CD4-positive, CD25-positive, alpha-beta regulatory T cell (primary cell): ENCODE measurements around the gene STK33. TPM values are rescaled to one million over a fixed set of nuclear protein-coding genes. Genes with fewer than 3 reads are reported as not detected.

Source experiments
- ATAC-seq, 2 donors: fragments of 150-1000 bp; cut with Tn5 transposase; one replicate each; pipeline ENCODE4 v1.10.0; 2021; ENCODE audit warnings: low read depth in 2 of 2, moderate number of reproducible peaks in 2 of 2, moderate library complexity in 1 of 2
- DNase-seq, 3 donors: peaks; one replicate each; pipeline versions ENCODE4 v3.0.0 to v3.0.0-alpha.2; 2012 to 2022; ENCODE audit warnings: mixed read lengths in 1 of 3
- H3K27ac ChIP-seq: one replicate; pipeline ENCODE4 v1.7.0; 2013; ENCODE audit warnings: mild to moderate bottlenecking, low read length; ENCODE audit not compliant: insufficient read depth, poor library complexity, severe bottlenecking
- H3K27me3 ChIP-seq: one replicate; pipeline ENCODE4 v1.7.0; 2013; ENCODE audit warnings: low read length; ENCODE audit not compliant: control insufficient read depth, insufficient read depth
- H3K36me3 ChIP-seq: one replicate; pipeline ENCODE4 v1.7.0; 2013; ENCODE audit warnings: mild to moderate bottlenecking, low read length, moderate library complexity; ENCODE audit not compliant: control insufficient read depth, insufficient read depth
- H3K4me1 ChIP-seq: 2 replicates; pipeline ENCODE4 v1.7.0; 2013; ENCODE audit warnings: mild to moderate bottlenecking, low read length; ENCODE audit not compliant: insufficient read depth, control insufficient read depth, poor library complexity, severe bottlenecking
- H3K4me3 ChIP-seq: one replicate; pipeline ENCODE4 v1.7.0; 2013; ENCODE audit warnings: low read depth, mild to moderate bottlenecking, low read length, moderate library complexity
- H3K9me3 ChIP-seq, 2 experiments: 1 replicate in 1 of 2; 2 replicates in 1 of 2; pipeline ENCODE4 v1.7.0; 2013; ENCODE audit warnings: low read length in 2 of 2, mild to moderate bottlenecking in 1 of 2, moderate library complexity in 1 of 2; ENCODE audit not compliant: control insufficient read depth in 2 of 2
- H3K27ac Mint-ChIP-seq, 3 donors: one replicate each; pipeline ENCODE4 v1.8.0; 2020 to 2022; ENCODE audit warnings: mild to moderate bottlenecking in 3 of 3, mixed read lengths in 3 of 3, moderate library complexity in 2 of 3
- H3K27me3 Mint-ChIP-seq: one replicate; pipeline ENCODE4 v1.8.0; 2022; ENCODE audit warnings: mild to moderate bottlenecking, mixed read lengths
- H3K36me3 Mint-ChIP-seq: one replicate; pipeline ENCODE4 v1.8.0; 2020; ENCODE audit warnings: mixed read lengths
- H3K4me1 Mint-ChIP-seq, 4 donors: one replicate each; pipeline ENCODE4 v1.8.0; 2020 to 2022; ENCODE audit warnings: mixed read lengths in 4 of 4, mild to moderate bottlenecking in 1 of 4
- H3K4me3 Mint-ChIP-seq, 4 donors: one replicate each; pipeline ENCODE4 v1.8.0; 2020 to 2022; ENCODE audit warnings: mild to moderate bottlenecking in 4 of 4, mixed read lengths in 4 of 4, moderate library complexity in 3 of 4
- H3K9me3 Mint-ChIP-seq, 7 donors: one replicate each; pipeline ENCODE4 v1.8.0; 2020 to 2022; ENCODE audit warnings: mixed read lengths in 7 of 7, mild to moderate bottlenecking in 3 of 7, moderate library complexity in 2 of 7
- polyA plus RNA-seq, 4 donors: library from polyadenylated mRNA; unstranded; fragments of 300-500 nt; fragmentation: Illumina TruSeq; gene quantifications; one replicate each; pipeline ENCODE4 v1.2.3, GENCODE V29; 2021
- total RNA-seq: library from RNA; stranded (reverse); gene quantifications from one replicate; pipeline ENCODE4 v1.2.3, GENCODE V29; 2022

Gene STK33
- total and polyA plus RNA-seq, 5 donors from 2014 or later = 0.44 to 0.49 TPM; not detected in 3

GRCh38 chr11:8381343-8381742, 212.7 kb downstream of the STK33 start:
- no peak overlapping the region for H3K4me3 Mint-ChIP-seq
- ATAC-seq (no peak), DNase-seq (no peak)
- H3K9me3 Mint-ChIP-seq = peaks cover 0 to 1% (median 0%) of the 10 kb centered on the region in 7 donors
- H3K27me3 Mint-ChIP-seq = peaks cover 9% of the 10 kb centered on the region
- no peaks in the 10 kb centered on the region for H3K9me3 ChIP-seq
- H3K27ac ChIP-seq = no peak overlapping the region
- no peaks in the 10 kb centered on the region for H3K4me1 ChIP-seq
- no peaks in the 10 kb centered on the region for H3K27me3 ChIP-seq
- no peaks in the 10 kb centered on the region for H3K36me3 ChIP-seq
- H3K4me1 Mint-ChIP-seq = no peaks in the 10 kb centered on the region
- no peaks in the 10 kb centered on the region for H3K36me3 Mint-ChIP-seq
- H3K27ac Mint-ChIP-seq = no peak overlapping the region
- no peak overlapping the region for H3K4me3 ChIP-seq

- Mint-ChIP-seq H3K4me3 (no peak overlapping the region), H3K4me1 (no peaks in the 10 kb centered on the region), H3K36me3 (no peaks in the 10 kb centered on the region), H3K27ac (no peak overlapping the region), H3K27me3 (peaks cover 9% of the 10 kb centered on the region), H3K9me3 (no peaks in the 10 kb centered on the region)
- DNase-seq (no peak), ATAC-seq (no peak)
- H3K9me3 ChIP-seq = no peaks in the 10 kb centered on the region
- no peak overlapping the region for H3K4me3 ChIP-seq
- no peaks in the 10 kb centered on the region for H3K36me3 ChIP-seq
- no peak overlapping the region for H3K27ac ChIP-seq
- no peaks in the 10 kb centered on the region for H3K4me1 ChIP-seq
- no peaks in the 10 kb centered on the region for H3K27me3 ChIP-seq
Measured at GRCh38 chr11:8375932-8376331, 218.1 kb downstream of the STK33 start.

GRCh38 chr11:8375460-8375859, 218.6 kb downstream of the STK33 start:
- ATAC-seq (no peak), DNase-seq (no peak)
- H3K4me1 Mint-ChIP-seq = no peaks in the 10 kb centered on the region
- Histone ChIP-seq H3K4me3 (no peak overlapping the region), H3K27ac (no peak overlapping the region), H3K27me3 (no peaks in the 10 kb centered on the region), H3K9me3 (no peaks in the 10 kb centered on the region), H3K36me3 (no peaks in the 10 kb centered on the region), H3K4me1 (no peaks in the 10 kb centered on the region)
- no peak overlapping the region for H3K27ac Mint-ChIP-seq
- H3K4me3 Mint-ChIP-seq = no peak overlapping the region
- H3K27me3 Mint-ChIP-seq = peaks cover 9% of the 10 kb centered on the region
- H3K9me3 Mint-ChIP-seq = no peaks in the 10 kb centered on the region
- H3K36me3 Mint-ChIP-seq = no peaks in the 10 kb centered on the region

GRCh38 chr11:8374716-8375115, 219.3 kb downstream of the STK33 start:
- Histone ChIP-seq H3K27ac (no peak overlapping the region), H3K36me3 (no peaks in the 10 kb centered on the region), H3K9me3 (no peaks in the 10 kb centered on the region), H3K4me1 (no peaks in the 10 kb centered on the region), H3K4me3 (no peak overlapping the region), H3K27me3 (no peaks in the 10 kb centered on the region)
- no peaks in the 10 kb centered on the region for H3K4me1 Mint-ChIP-seq
- no peak for ATAC-seq
- H3K27ac Mint-ChIP-seq = no peak overlapping the region
- no peaks in the 10 kb centered on the region for H3K36me3 Mint-ChIP-seq
- peaks cover 9% of the 10 kb centered on the region for H3K27me3 Mint-ChIP-seq
- H3K4me3 Mint-ChIP-seq = no peak overlapping the region
- no peak for DNase-seq
- no peaks in the 10 kb centered on the region for H3K9me3 Mint-ChIP-seq

GRCh38 chr11:8373519-8374432, 220.3 kb downstream of the STK33 start:
- H3K4me3 ChIP-seq = no peak overlapping the region
- DNase-seq (no peak), ATAC-seq (no peak)
- Mint-ChIP-seq H3K27ac (no peak overlapping the region), H3K4me1 (no peaks in the 10 kb centered on the region), H3K27me3 (peaks cover 4% of the 10 kb centered on the region), H3K9me3 (no peaks in the 10 kb centered on the region), H3K4me3 (no peak overlapping the region), H3K36me3 (no peaks in the 10 kb centered on the region)
- no peak overlapping the region for H3K27ac ChIP-seq
- H3K9me3 ChIP-seq = no peaks in the 10 kb centered on the region
- H3K27me3 ChIP-seq = no peaks in the 10 kb centered on the region
- H3K4me1 ChIP-seq = no peaks in the 10 kb centered on the region
- H3K36me3 ChIP-seq = no peaks in the 10 kb centered on the region

GRCh38 chr11:8372641-8373381, 221.2 kb downstream of the STK33 start:
- Mint-ChIP-seq H3K4me3 (no peak overlapping the region), H3K9me3 (no peaks in the 10 kb centered on the region), H3K27me3 (no peaks in the 10 kb centered on the region), H3K27ac (no peak overlapping the region), H3K36me3 (no peaks in the 10 kb centered on the region), H3K4me1 (no peaks in the 10 kb centered on the region)
- no peak overlapping the region for H3K27ac ChIP-seq
- no peaks in the 10 kb centered on the region for H3K27me3 ChIP-seq
- no peaks in the 10 kb centered on the region for H3K9me3 ChIP-seq
- no peaks in the 10 kb centered on the region for H3K36me3 ChIP-seq
- no peak for DNase-seq
- H3K4me3 ChIP-seq = no peak overlapping the region
- H3K4me1 ChIP-seq = no peaks in the 10 kb centered on the region
- ATAC-seq = no peak

- H3K27me3 Mint-ChIP-seq = no peaks in the 10 kb centered on the region
Measured at GRCh38 chr11:8371516-8371884, 222.5 kb downstream of the STK33 start.

More at GRCh38 chr11:8371516-8371884, 222.5 kb downstream of the STK33 start:
- Histone ChIP-seq H3K27ac (no peak overlapping the region), H3K9me3 (no peaks in the 10 kb centered on the region), H3K4me1 (no peaks in the 10 kb centered on the region), H3K36me3 (no peaks in the 10 kb centered on the region), H3K4me3 (no peak overlapping the region), H3K27me3 (no peaks in the 10 kb centered on the region)
- H3K36me3 Mint-ChIP-seq = no peaks in the 10 kb centered on the region
- H3K4me3 Mint-ChIP-seq = no peak overlapping the region
- H3K9me3 Mint-ChIP-seq = no peaks in the 10 kb centered on the region
- no peaks in the 10 kb centered on the region for H3K4me1 Mint-ChIP-seq
- ATAC-seq = no peak
- DNase-seq = no peak
- H3K27ac Mint-ChIP-seq = no peak overlapping the region
